ENCODE measurements around the gene SIDT2. TPM values are rescaled to one million over a fixed set of nuclear protein-coding genes. Genes with fewer than 3 reads are reported as not detected.
"Not testable (repeated sequence)": the region's sequence is repeated elsewhere in the genome, so short reads cannot be mapped to it uniquely, and the experiment has no call there.

SIDT2 gene
- total RNA-seq = 10 to 100 TPM; 15.3 to 50.1 (median 33.6) TPM

DNA sequence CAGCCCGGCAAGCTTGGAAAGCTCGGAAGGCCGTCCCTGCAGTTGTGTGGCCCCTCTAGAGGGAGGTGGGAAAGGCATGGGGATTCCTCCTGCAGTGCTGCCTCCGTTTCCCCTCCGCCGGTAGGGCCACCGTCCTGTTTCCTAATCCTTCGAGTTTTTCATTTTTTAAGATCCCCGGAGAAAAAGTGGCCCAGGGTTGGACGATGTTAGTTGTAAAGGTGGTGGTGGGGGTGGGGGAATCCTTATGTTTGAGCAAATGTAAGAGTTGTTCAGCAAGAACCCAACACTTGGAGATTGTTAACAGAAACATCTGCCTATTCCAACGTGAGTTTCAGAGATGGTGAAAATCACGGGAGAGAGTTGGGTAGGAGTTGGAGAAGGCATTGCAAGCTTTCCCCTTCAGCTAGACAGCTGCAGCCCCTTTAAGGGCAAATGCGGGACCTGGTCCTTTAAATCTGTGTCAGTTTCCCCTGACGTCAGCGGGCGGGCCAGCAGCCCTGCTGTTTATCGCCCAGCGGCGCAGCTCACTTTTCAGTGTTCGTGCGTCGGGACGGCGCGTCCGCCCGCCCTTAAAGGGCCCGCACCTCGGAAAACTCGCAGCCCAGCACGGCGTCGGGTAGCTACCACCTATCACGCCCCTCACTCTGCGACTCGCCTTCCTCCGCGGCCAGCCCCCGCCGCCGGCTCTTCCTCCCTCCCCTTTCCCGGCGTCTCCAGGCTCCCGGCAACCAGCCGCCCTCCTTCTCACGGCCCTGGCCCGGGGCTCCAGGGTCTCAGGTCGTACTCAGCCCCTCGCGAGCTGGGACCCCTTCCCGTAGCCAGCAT lies at the start of gene SIDT2:
SIDT2 (plus strand) TSS at position 534 of the 825 bp plus-strand sequence. CDS start 521 bp downstream, outside the sequence.
- 0 to 2% methylated on average over 10 to 12 of the region's 51 CpGs for WGBS, 2 donors (ENCODE audit: low coverage in 1 of 2)
- ATAC-seq = peak; percentile 96
- Histone ChIP-seq H3K4me1 (peaks cover 0 to 59% (median 25%) of the 10 kb centered on the region in 3 donors), H3K4me3 (peak within 1 kb of the TSS; percentile 84 to 88), H3K27ac (peak within 1 kb of the TSS; percentile 96 to 98 (median 96)), H3K36me3 (peaks cover 0 to 18% of the 10 kb centered on the region in 2 donors), H3K9me3 (no peaks in the 10 kb centered on the region), H3K27me3 (no peaks in the 10 kb centered on the region)
- TF ChIP-seq, protein P1, sequence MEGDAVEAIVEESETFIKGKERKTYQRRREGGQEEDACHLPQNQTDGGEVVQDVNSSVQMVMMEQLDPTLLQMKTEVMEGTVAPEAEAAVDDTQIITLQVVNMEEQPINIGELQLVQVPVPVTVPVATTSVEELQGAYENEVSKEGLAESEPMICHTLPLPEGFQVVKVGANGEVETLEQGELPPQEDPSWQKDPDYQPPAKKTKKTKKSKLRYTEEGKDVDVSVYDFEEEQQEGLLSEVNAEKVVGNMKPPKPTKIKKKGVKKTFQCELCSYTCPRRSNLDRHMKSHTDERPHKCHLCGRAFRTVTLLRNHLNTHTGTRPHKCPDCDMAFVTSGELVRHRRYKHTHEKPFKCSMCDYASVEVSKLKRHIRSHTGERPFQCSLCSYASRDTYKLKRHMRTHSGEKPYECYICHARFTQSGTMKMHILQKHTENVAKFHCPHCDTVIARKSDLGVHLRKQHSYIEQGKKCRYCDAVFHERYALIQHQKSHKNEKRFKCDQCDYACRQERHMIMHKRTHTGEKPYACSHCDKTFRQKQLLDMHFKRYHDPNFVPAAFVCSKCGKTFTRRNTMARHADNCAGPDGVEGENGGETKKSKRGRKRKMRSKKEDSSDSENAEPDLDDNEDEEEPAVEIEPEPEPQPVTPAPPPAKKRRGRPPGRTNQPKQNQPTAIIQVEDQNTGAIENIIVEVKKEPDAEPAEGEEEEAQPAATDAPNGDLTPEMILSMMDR (IDR thresholded peaks at IDR 0.05) = peak in 1 of 4 experiments; percentile 6
- no peak for TF ChIP-seq EP300 (IDR thresholded peaks at IDR 0.05)
- peak; percentile 97 for TF ChIP-seq POLR2AphosphoS5 (IDR thresholded peaks at IDR 0.05)
- TF ChIP-seq POLR2A (IDR thresholded peaks at IDR 0.05) = peak; percentile 89 to 93

DNA sequence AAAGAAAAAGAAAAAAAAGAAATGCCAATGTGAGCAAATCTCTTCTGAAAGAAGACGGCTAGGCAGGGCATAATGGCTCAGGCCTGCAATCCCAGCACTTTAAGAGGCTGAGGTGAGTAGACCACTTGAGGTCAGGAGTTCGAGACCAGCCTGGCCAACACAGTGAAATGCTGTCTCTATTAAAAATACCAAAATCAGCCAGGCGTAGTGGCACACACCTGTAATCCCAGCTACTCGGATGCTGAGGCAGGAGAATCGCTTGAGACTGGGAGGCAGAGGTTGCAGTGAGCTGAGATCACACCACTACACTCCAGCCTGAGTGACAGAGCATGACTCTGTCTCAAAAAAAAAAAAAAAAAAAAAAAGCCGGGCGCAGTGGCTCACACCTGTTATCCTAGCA lies 48.1 kb upstream of the SIDT2 start:
- not testable (repeated sequence) for H3K27me3 ChIP-seq, H3K36me3 ChIP-seq, H3K4me3 ChIP-seq, H3K4me1 ChIP-seq, ATAC-seq, H3K27ac ChIP-seq, H3K9me3 ChIP-seq
- WGBS, 2 donors (ENCODE audit: low coverage in 1 of 2) = 94% methylated on average over 2 to 5 of the region's 7 CpGs

DNA sequence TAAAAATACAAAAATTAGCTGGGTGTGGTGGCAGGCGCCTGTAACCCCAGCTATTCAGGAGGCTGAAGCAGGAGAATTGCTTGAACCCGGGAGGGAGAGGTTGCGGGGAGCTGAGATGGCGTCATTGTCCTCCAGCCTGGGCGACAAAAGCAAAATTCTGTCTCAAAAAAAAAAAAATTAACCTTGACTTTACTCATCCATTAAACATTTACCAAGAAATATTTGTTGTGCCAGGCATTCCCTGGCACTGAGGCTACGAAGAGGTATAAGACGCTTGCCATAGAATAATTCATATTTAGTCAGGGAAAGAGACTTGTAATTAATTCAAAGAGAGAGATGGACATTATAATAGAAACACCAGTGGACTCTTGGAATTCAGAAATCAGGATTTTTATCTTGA lies 47.7 kb upstream of the SIDT2 start:
- no peaks in the 10 kb centered on the region for H3K36me3 ChIP-seq
- peaks cover 3% of the 10 kb centered on the region for H3K27me3 ChIP-seq
- ATAC-seq = no peak
- no peaks in the 10 kb centered on the region for H3K4me1 ChIP-seq
- H3K4me3 ChIP-seq = no peak overlapping the region
- no peak overlapping the region for H3K27ac ChIP-seq
- no peak for TF ChIP-seq POLR2AphosphoS5 (IDR thresholded peaks at IDR 0.05)
- 81 to 90% methylated on average over 4 to 7 of the region's 7 CpGs for WGBS, 2 donors (ENCODE audit: low coverage in 1 of 2)
- no peaks in the 10 kb centered on the region for H3K9me3 ChIP-seq

DNA sequence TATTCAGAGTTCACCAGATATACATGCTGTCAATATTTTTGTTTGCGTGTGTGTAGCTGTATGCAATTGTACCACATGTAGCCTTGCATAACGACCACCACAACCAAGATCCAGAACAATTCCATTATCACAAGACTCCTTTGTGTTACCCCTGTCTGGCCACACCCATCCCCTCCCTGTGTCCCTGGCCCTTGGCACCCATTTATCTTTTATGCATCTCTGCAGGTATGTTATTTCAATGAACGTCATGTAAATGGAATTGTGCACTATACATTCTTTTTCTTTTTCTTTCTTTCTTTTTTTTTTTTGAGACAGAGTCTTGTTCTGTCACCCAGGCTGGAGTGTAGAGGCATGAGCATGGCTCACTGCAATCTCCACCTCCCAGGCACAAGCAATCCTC lies 44.1 kb upstream of the SIDT2 start:
- no peaks in the 10 kb centered on the region for H3K9me3 ChIP-seq
- no peaks in the 10 kb centered on the region for H3K27me3 ChIP-seq
- H3K36me3 ChIP-seq = no peaks in the 10 kb centered on the region
- WGBS, 2 donors (ENCODE audit: low coverage in 1 of 2) = 53 to 64% methylated on average over 2 to 3 of the region's 3 CpGs
- H3K27ac ChIP-seq = no peak overlapping the region
- no peaks in the 10 kb centered on the region for H3K4me1 ChIP-seq
- H3K4me3 ChIP-seq = no peak overlapping the region
- no peak for ATAC-seq
- TF ChIP-seq, protein P1 (IDR thresholded peaks at IDR 0.05) = no peak
- TF ChIP-seq POLR2A (IDR thresholded peaks at IDR 0.05) = no peak
- TF ChIP-seq EP300 (IDR thresholded peaks at IDR 0.05) = no peak
- TF ChIP-seq POLR2AphosphoS5 (IDR thresholded peaks at IDR 0.05) = no peak

DNA sequence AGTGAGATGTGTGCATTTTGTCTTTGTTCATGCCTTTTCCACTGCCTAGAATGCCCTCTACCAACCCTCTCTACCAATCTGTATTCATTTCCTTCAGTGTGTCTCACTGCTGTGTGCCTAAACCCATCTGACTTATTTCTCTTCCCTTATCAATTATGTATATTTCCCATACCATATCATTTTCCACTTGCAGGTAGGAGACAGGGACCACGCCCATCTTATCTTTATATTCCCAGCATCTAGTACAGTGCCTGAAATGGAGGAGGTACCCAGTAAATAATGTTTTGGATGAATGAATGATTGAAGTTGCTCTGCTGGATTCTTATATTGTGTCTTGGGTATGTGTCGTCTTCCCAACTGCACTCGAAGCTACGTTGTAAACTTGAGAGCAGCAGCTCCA lies 43.6 kb upstream of the SIDT2 start:
- not testable (repeated sequence) for H3K4me1 ChIP-seq, H3K27me3 ChIP-seq, H3K9me3 ChIP-seq, H3K27ac ChIP-seq, H3K4me3 ChIP-seq, H3K36me3 ChIP-seq
- ATAC-seq = peak; percentile 1
- no CpG with 5 or more reads among the region's 4 CpGs for WGBS, 2 donors (ENCODE audit: low coverage in 1 of 2)

DNA sequence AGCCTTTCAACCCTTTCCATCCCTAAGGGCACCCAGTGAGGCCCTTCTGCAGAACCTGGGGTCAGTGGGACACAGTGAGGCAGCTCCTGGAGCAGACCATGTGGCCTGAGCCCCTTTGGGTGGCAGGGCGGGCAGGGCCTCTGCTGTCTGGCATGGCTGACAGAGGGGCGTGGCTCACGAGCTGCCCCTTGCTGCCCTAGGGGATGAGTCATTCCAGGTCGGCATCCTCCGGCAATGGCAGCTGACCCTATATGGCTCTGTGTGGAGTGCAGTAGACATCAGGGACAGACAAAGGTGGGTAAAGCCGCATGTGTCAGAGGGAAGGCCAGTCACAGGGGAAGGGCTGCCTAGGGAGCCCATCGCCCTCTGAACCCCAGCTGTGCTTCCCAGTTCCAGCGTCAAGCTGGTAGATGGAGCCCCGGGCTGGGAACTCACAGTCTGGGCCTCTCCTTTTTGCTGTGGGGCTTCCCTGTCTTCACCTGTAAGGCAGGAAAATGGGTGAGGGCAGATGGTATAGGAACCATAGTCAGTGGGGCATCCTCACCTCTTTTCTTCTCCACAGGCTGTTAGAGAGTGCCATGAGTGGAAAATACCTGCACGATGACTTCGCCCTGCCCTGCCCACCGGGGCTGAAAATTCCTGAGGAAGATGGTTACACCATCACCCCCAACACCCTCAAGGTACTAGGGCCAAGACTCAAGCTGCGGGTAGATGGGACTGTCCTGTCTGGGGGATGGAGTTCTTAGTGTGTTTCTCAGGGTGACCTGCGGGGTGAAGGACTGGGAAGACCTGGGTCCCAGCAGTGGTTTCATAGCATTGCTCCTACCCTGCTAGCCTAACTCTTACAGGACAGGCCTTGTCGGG lies 41.1 kb upstream of the SIDT2 start:
- H3K36me3 ChIP-seq, H3K4me3 ChIP-seq, H3K27me3 ChIP-seq, H3K9me3 ChIP-seq, H3K4me1 ChIP-seq: not testable (repeated sequence)
- ATAC-seq = peak; percentile 80
- no CpG with 5 or more reads among the region's 15 CpGs for WGBS, 2 donors (ENCODE audit: low coverage in 1 of 2)
- H3K27ac ChIP-seq = peak overlapping the region in 2 of 4 donors; percentile 66 to 71

All from gastroesophageal sphincter (tissue), 4 donors.